SK-N-SH (cell line): Measurements from ENCODE around the gene RASAL2. TPM values are rescaled to one million over a fixed set of nuclear protein-coding genes. Genes with fewer than 3 reads are reported as not detected.

ENCODE experiments used
- CTCF ChIA-PET: fragments of 300-600, 350-600 bp; formaldehyde crosslinking; extraction: SDS; loops from one replicate; lab custom pipeline; 2021; lab: Yijun Ruan, JAX
- POLR2A ChIA-PET: fragments of 350-600 bp; sonication (Branson Sonifier 250); formaldehyde crosslinking; extraction: SDS; loops from one replicate; lab custom pipeline; 2020; ENCODE audit warnings: antibody characterized with exemption, inconsistent platforms; lab: Yijun Ruan, JAX
- DNase-seq: peaks from one replicate; pipeline ENCODE4 v3.0.0; 2012
- H2AFZ ChIP-seq: fragments of 200-600 bp; sonication (generic); 2 replicates; pipeline ENCODE4 v1.8.1; 2016; ENCODE audit warnings: antibody characterized with exemption, mild to moderate bottlenecking, low read depth
- H3F3A ChIP-seq: fragments of 200-600 bp; sonication (generic); replicated peaks from 2 replicates; pipeline ENCODE3; 2016; ENCODE audit warnings: antibody characterized with exemption, mild to moderate bottlenecking; ENCODE audit not compliant: insufficient read depth
- H3K27ac ChIP-seq, 2 experiments: fragments of 200-500 bp in 1 of 2; fragments of 200-600 bp in 1 of 2; sonication (Bioruptor generic) in 1 of 2; sonication (generic), shearing (Covaris generic) in 1 of 2; 2 replicates each; pipeline versions ENCODE4 v1.5.1 to v1.6.1; 2014 to 2016; ENCODE audit warnings: low read depth in 2 of 2, inconsistent platforms in 1 of 2, low read length in 1 of 2, mild to moderate bottlenecking in 1 of 2, mixed read lengths in 1 of 2
- H3K27me3 ChIP-seq: fragments of 200-600 bp; sonication (generic), shearing (Covaris generic); 2 replicates; pipeline ENCODE4 v1.6.1; 2016; ENCODE audit warnings: mixed run types; ENCODE audit not compliant: insufficient read depth
- H3K36me3 ChIP-seq, 2 experiments: fragments of 200-500 bp in 1 of 2; fragments of 200-600 bp in 1 of 2; sonication (Bioruptor generic) in 1 of 2; sonication (generic) in 1 of 2; replicated peaks in 1 of 2; 2 replicates each; pipeline versions ENCODE3 to v1.5.1; 2014 to 2016; ENCODE audit warnings: low read length in 1 of 2, mild to moderate bottlenecking in 1 of 2; ENCODE audit not compliant: insufficient read depth in 2 of 2, control insufficient read depth in 1 of 2
- H3K4me1 ChIP-seq, 2 experiments: fragments of 200-500 bp in 1 of 2; fragments of 200-600 bp in 1 of 2; sonication (Bioruptor generic) in 1 of 2; sonication (generic), shearing (Covaris generic) in 1 of 2; 2 replicates each; pipeline versions ENCODE4 v1.5.1 to v1.6.1; 2014 to 2016; ENCODE audit warnings: low read depth in 1 of 2, low read length in 1 of 2, mixed run types in 1 of 2; ENCODE audit not compliant: insufficient read depth in 2 of 2, control insufficient read depth in 1 of 2
- H3K4me2 ChIP-seq: fragments of 200-600 bp; sonication (generic), shearing (Covaris generic); 2 replicates; pipeline ENCODE4 v1.6.1; 2017; ENCODE audit warnings: mixed run types
- H3K4me3 ChIP-seq, 2 experiments: fragments of 200-500 bp in 1 of 2; fragments of 200-600 bp in 1 of 2; sonication (Bioruptor generic) in 1 of 2; sonication (generic), shearing (Covaris generic) in 1 of 2; 2 replicates each; pipeline versions ENCODE4 v1.5.1 to v1.8.1; 2014 to 2016; ENCODE audit warnings: low read depth in 2 of 2, inconsistent platforms in 1 of 2, low read length in 1 of 2, mild to moderate bottlenecking in 1 of 2, mixed read lengths in 1 of 2, moderate library complexity in 1 of 2
- H3K79me2 ChIP-seq: fragments of 200-600 bp; sonication (generic); 2 replicates; pipeline ENCODE4 v1.8.1; 2017; ENCODE audit warnings: mild to moderate bottlenecking; ENCODE audit not compliant: insufficient read depth
- H3K9ac ChIP-seq: fragments of 200-600 bp; sonication (generic); 2 replicates; pipeline ENCODE4 v1.6.1; 2017; ENCODE audit warnings: mixed run types
- H3K9me2 ChIP-seq: fragments of 200-600 bp; sonication (generic); 2 replicates; pipeline ENCODE4 v1.6.1; 2017; ENCODE audit warnings: mixed run types
- H3K9me3 ChIP-seq: fragments of 200-600 bp; sonication (generic); 2 replicates; pipeline ENCODE4 v1.6.1; 2017; ENCODE audit warnings: mixed run types, mild to moderate bottlenecking, moderate library complexity
- H4K20me1 ChIP-seq: fragments of 200-600 bp; sonication (generic); 2 replicates; pipeline ENCODE4 v1.6.1; 2017; ENCODE audit warnings: mild to moderate bottlenecking, mixed run types; ENCODE audit not compliant: insufficient read depth
- EZH2phosphoT487 ChIP-seq: fragments of 200-600 bp; sonication (generic); IDR thresholded peaks from 2 replicates; pipeline ENCODE4 v1.6.1; 2017; ENCODE audit warnings: low read depth, mixed run types, mild to moderate bottlenecking, antibody characterized with exemption, moderate library complexity, borderline replicate concordance
- FOXM1 ChIP-seq: IDR thresholded peaks from 2 replicates; pipeline ENCODE4 v1.4.0; 2012; ENCODE audit warnings: low read depth, mild to moderate bottlenecking
- JUND ChIP-seq: IDR thresholded peaks from 2 replicates; pipeline ENCODE4 v1.4.0; 2012
- NFIC ChIP-seq: IDR thresholded peaks from 2 replicates; pipeline ENCODE4 v1.4.0; 2012; ENCODE audit warnings: borderline replicate concordance
- POLR2AphosphoS5 ChIP-seq: IDR thresholded peaks from 2 replicates; pipeline ENCODE4 v1.6.1; 2012; ENCODE audit warnings: low read depth, low read length
- RAD21 ChIP-seq: IDR thresholded peaks from 2 replicates; pipeline ENCODE4 v1.6.1; 2012; ENCODE audit warnings: mild to moderate bottlenecking, low read length
- RFX5 ChIP-seq: IDR thresholded peaks from 2 replicates; pipeline ENCODE4 v1.6.1; 2012; ENCODE audit warnings: mild to moderate bottlenecking, improper control_type of control experiment, low read length
- SIN3A ChIP-seq: IDR thresholded peaks from 2 replicates; pipeline ENCODE4 v1.6.1; 2012; ENCODE audit warnings: low read depth, mild to moderate bottlenecking, low read length, moderate library complexity, borderline replicate concordance
- SMC3 ChIP-seq: IDR thresholded peaks from 2 replicates; pipeline ENCODE4 v1.6.1; 2012; ENCODE audit warnings: low read depth, low read length, improper control_type of control experiment
- TAF1 ChIP-seq: IDR thresholded peaks from 2 replicates; pipeline ENCODE4 v1.6.1; 2012; ENCODE audit warnings: low read depth, mild to moderate bottlenecking, low read length, moderate library complexity, borderline replicate concordance
- TCF12 ChIP-seq: IDR thresholded peaks from 2 replicates; pipeline ENCODE4 v1.4.0; 2012
- WGBS: methylation state at CpG from one replicate; pipeline ENCODE4 v1.1.6; 2017; ENCODE audit warnings: low lambda C conversion rate; 5-methylcytosine and 5-hydroxymethylcytosine counted together
- polyA plus RNA-seq, 3 experiments: library from polyadenylated mRNA; depleted of rRNA; stranded (reverse); fragments of >200 nt; gene quantifications; 2 replicates each; pipeline ENCODE4 v1.2.3, GENCODE V29; 2012
- TF ChIP-seq, protein P1 (sequence below): IDR thresholded peaks from 2 replicates; pipeline ENCODE4 v1.4.0; 2012; ENCODE audit warnings: low read depth
- TF ChIP-seq, protein P2 (sequence below): IDR thresholded peaks from 2 replicates; pipeline ENCODE4 v1.4.0; 2012; ENCODE audit warnings: low read depth, borderline replicate concordance
- TF ChIP-seq, protein P3 (sequence below): IDR thresholded peaks from 2 replicates; pipeline ENCODE4 v1.6.1; 2012; ENCODE audit warnings: mild to moderate bottlenecking, low read depth, low read length, moderate library complexity
- TF ChIP-seq, protein P4 (sequence below): fragments of 200-600 bp; sonication (generic); IDR thresholded peaks from 2 replicates; pipeline ENCODE4 v1.6.1; 2017; ENCODE audit warnings: antibody characterized with exemption, mild to moderate bottlenecking, moderate library complexity
- TF ChIP-seq, protein P5 (sequence below): IDR thresholded peaks from 2 replicates; pipeline ENCODE4; 2012
- TF ChIP-seq, protein P6 (sequence below): IDR thresholded peaks from 2 replicates; pipeline ENCODE4 v1.4.0; 2012; ENCODE audit warnings: low read depth, borderline replicate concordance

Gene RASAL2
- polyA plus RNA-seq, 1 of the 3 experiments (the other 2 are of a cell fraction), result 6.9 TPM

DNA sequence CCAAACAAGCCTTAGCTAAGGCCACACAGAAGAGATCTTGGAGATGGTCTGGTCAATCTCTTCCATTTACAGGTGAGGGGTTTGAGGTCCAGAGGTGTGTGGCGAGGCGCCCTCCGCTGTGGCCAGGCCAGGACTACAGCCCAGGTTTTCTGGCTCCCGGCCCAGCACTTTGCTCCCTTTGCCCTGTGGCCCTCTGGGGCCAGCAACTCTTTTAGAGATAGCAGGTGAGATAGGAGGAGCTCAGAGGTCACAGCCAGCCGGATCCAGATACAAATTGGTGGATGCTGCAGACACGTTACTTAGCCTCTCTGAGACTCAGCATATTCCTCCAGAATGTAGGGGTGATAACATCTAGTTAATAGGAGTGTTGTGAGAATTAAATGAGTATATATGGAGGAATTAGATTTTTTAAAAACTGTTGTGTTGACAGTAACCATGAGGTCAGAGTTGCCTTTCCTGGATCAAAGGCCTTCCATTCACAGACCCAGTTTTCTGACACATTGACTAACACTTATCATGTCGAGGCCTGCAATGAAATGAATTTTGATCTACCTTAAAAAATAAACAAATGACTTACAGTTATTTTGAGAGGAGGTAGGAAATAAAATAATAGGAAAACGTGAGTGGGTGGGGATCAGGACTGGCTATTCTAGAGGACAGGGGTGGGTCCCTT lies 435.6 kb downstream of the RASAL2 start:
- H3K9ac ChIP-seq, result no peak overlapping the region
- no peaks in the 10 kb centered on the region for H3K9me3 ChIP-seq
- H3K4me1 ChIP-seq, result peaks cover 11 to 15% of the 10 kb centered on the region in 2 experiments; a peak in 3 of 4 replicates
- H2AFZ ChIP-seq, result no peak overlapping the region
- POLR2A ChIA-PET, result no interaction called here
- no peak overlapping the region for H3K4me3 ChIP-seq
- H4K20me1 ChIP-seq, result no peaks in the 10 kb centered on the region
- H3K27ac ChIP-seq, result no peak overlapping the region
- CTCF ChIA-PET, result interaction anchor here (1.4 to 6.9 kb wide), 8 partner anchors 13 to 841 kb away, joined by 3 to 68 read pairs (median 16); no protein-coding TSS in a partner anchor
- H3K4me2 ChIP-seq, result no peak overlapping the region
- DNase-seq, result no peak
- H3K79me2 ChIP-seq, result no peaks in the 10 kb centered on the region
- WGBS, result 85% methylated on average over 6 of the region's 8 CpGs
- no peaks in the 10 kb centered on the region for H3K27me3 ChIP-seq
- no peaks in the 10 kb centered on the region for H3K9me2 ChIP-seq
- H3F3A ChIP-seq, result no peaks in the 10 kb centered on the region
- H3K36me3 ChIP-seq, result no peaks in the 10 kb centered on the region
- TF ChIP-seq RAD21 (no peak), SIN3A (no peak)

DNA sequence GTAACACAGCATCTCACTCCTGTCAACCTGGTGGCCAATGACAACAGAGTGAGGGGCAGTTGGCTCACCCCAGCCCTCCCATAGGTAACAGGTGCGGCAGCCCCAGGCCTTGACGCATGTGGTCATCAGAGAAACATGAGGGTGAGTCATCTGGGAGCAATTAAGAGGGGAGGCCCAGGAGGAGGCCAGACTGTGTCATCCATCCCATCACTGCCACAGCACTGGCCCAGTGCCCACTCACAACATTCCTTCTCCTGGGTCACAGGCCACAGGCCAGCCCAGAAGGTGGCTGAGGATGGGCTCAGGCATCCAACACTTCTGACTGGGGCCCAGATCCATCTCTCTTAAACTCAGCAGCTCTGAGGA lies 436.1 kb downstream of the RASAL2 start:
- Histone ChIP-seq H4K20me1 (no peaks in the 10 kb centered on the region), H3K27me3 (no peaks in the 10 kb centered on the region), H3K4me3 (no peak overlapping the region), H3K9ac (no peak overlapping the region), H3K9me3 (no peaks in the 10 kb centered on the region), H2AFZ (no peak overlapping the region), H3K9me2 (no peaks in the 10 kb centered on the region), H3K4me2 (no peak overlapping the region), H3K79me2 (no peaks in the 10 kb centered on the region), H3K27ac (no peak overlapping the region), H3K36me3 (no peaks in the 10 kb centered on the region), H3K4me1 (peaks cover 11 to 15% of the 10 kb centered on the region in 2 experiments; a peak in 3 of 4 replicates), H3F3A (no peaks in the 10 kb centered on the region)
- POLR2A ChIA-PET, result no interaction called here
- peak; percentile 45 for DNase-seq
- 17% methylated on average over 2 of the region's 2 CpGs for WGBS
- CTCF ChIA-PET, result interaction anchor here (0.5 to 6.9 kb wide), 6 partner anchors 13 to 470 kb away, joined by 3 to 68 read pairs (median 8); no protein-coding TSS in a partner anchor
- TF ChIP-seq, protein P1, sequence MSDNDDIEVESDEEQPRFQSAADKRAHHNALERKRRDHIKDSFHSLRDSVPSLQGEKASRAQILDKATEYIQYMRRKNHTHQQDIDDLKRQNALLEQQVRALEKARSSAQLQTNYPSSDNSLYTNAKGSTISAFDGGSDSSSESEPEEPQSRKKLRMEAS, result peak; percentile 49; the same call in 1 of the 2 replicates
- no peak for TF ChIP-seq FOXM1
- TF ChIP-seq NFIC, result peak; percentile 97
- peak; percentile 55; the same call in 1 of the 2 replicates for TF ChIP-seq POLR2AphosphoS5
- TF ChIP-seq EZH2phosphoT487, result no peak
- 0 out of 2 replicates have a peak, but pooled peaks have one; percentile 50 for TF ChIP-seq SIN3A
- TF ChIP-seq RFX5, result no peak
- TF ChIP-seq TAF1, result no peak
- peak; percentile 95 for TF ChIP-seq JUND
- TF ChIP-seq, protein P2, sequence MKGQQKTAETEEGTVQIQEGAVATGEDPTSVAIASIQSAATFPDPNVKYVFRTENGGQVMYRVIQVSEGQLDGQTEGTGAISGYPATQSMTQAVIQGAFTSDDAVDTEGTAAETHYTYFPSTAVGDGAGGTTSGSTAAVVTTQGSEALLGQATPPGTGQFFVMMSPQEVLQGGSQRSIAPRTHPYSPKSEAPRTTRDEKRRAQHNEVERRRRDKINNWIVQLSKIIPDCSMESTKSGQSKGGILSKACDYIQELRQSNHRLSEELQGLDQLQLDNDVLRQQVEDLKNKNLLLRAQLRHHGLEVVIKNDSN, result no peak
- TF ChIP-seq, protein P3, sequence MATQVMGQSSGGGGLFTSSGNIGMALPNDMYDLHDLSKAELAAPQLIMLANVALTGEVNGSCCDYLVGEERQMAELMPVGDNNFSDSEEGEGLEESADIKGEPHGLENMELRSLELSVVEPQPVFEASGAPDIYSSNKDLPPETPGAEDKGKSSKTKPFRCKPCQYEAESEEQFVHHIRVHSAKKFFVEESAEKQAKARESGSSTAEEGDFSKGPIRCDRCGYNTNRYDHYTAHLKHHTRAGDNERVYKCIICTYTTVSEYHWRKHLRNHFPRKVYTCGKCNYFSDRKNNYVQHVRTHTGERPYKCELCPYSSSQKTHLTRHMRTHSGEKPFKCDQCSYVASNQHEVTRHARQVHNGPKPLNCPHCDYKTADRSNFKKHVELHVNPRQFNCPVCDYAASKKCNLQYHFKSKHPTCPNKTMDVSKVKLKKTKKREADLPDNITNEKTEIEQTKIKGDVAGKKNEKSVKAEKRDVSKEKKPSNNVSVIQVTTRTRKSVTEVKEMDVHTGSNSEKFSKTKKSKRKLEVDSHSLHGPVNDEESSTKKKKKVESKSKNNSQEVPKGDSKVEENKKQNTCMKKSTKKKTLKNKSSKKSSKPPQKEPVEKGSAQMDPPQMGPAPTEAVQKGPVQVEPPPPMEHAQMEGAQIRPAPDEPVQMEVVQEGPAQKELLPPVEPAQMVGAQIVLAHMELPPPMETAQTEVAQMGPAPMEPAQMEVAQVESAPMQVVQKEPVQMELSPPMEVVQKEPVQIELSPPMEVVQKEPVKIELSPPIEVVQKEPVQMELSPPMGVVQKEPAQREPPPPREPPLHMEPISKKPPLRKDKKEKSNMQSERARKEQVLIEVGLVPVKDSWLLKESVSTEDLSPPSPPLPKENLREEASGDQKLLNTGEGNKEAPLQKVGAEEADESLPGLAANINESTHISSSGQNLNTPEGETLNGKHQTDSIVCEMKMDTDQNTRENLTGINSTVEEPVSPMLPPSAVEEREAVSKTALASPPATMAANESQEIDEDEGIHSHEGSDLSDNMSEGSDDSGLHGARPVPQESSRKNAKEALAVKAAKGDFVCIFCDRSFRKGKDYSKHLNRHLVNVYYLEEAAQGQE, result no peak
- TF ChIP-seq, protein P4, sequence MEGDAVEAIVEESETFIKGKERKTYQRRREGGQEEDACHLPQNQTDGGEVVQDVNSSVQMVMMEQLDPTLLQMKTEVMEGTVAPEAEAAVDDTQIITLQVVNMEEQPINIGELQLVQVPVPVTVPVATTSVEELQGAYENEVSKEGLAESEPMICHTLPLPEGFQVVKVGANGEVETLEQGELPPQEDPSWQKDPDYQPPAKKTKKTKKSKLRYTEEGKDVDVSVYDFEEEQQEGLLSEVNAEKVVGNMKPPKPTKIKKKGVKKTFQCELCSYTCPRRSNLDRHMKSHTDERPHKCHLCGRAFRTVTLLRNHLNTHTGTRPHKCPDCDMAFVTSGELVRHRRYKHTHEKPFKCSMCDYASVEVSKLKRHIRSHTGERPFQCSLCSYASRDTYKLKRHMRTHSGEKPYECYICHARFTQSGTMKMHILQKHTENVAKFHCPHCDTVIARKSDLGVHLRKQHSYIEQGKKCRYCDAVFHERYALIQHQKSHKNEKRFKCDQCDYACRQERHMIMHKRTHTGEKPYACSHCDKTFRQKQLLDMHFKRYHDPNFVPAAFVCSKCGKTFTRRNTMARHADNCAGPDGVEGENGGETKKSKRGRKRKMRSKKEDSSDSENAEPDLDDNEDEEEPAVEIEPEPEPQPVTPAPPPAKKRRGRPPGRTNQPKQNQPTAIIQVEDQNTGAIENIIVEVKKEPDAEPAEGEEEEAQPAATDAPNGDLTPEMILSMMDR, result no peak
- no peak for TF ChIP-seq SMC3
- peak; percentile 96 for TF ChIP-seq TCF12
- TF ChIP-seq, protein P5, sequence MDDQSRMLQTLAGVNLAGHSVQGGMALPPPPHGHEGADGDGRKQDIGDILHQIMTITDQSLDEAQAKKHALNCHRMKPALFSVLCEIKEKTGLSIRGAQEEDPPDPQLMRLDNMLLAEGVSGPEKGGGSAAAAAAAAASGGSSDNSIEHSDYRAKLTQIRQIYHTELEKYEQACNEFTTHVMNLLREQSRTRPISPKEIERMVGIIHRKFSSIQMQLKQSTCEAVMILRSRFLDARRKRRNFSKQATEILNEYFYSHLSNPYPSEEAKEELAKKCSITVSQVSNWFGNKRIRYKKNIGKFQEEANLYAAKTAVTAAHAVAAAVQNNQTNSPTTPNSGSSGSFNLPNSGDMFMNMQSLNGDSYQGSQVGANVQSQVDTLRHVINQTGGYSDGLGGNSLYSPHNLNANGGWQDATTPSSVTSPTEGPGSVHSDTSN, result peak; percentile 86
- TF ChIP-seq, protein P6, sequence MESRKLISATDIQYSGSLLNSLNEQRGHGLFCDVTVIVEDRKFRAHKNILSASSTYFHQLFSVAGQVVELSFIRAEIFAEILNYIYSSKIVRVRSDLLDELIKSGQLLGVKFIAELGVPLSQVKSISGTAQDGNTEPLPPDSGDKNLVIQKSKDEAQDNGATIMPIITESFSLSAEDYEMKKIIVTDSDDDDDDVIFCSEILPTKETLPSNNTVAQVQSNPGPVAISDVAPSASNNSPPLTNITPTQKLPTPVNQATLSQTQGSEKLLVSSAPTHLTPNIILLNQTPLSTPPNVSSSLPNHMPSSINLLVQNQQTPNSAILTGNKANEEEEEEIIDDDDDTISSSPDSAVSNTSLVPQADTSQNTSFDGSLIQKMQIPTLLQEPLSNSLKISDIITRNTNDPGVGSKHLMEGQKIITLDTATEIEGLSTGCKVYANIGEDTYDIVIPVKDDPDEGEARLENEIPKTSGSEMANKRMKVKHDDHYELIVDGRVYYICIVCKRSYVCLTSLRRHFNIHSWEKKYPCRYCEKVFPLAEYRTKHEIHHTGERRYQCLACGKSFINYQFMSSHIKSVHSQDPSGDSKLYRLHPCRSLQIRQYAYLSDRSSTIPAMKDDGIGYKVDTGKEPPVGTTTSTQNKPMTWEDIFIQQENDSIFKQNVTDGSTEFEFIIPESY, result peak; percentile 19; the same call in 1 of the 2 replicates
